GM23338 (cell line): Measurements from ENCODE around the gene RAB40C.

Experiments used
- CREB1 ChIP-seq: fragments of 250-450 bp; sonication (Bioruptor Pico); IDR thresholded peaks from 2 replicates; pipeline ENCODE4 v1.5.0; 2020; ENCODE audit warnings: low read depth, mild to moderate bottlenecking, moderate library complexity
- EZH2 ChIP-seq: fragments of 200-600 bp; sonication (generic); IDR thresholded peaks from one replicate; pipeline ENCODE4 v1.8.0; 2017; ENCODE audit warnings: antibody characterized with exemption, mild to moderate bottlenecking, low read depth; ENCODE audit not compliant: unreplicated experiment
- EZH2phosphoT487 ChIP-seq: fragments of 200-600 bp; sonication (generic); IDR thresholded peaks from one replicate; pipeline ENCODE4 v1.8.1; 2018; ENCODE audit warnings: antibody characterized with exemption; ENCODE audit not compliant: unreplicated experiment
- JUNB ChIP-seq: IDR thresholded peaks from one replicate; pipeline ENCODE4 v1.6.1; 2016; ENCODE audit warnings: antibody characterized with exemption; ENCODE audit not compliant: unreplicated experiment
- NANOG ChIP-seq: IDR thresholded peaks from 2 replicates; pipeline ENCODE4 v1.6.1; 2016; ENCODE audit warnings: antibody characterized with exemption, borderline replicate concordance
- POLR2AphosphoS5 ChIP-seq: IDR thresholded peaks from 2 replicates; pipeline ENCODE4 v1.6.1; 2016; ENCODE audit warnings: antibody characterized with exemption, low read depth
- STAT1 ChIP-seq: IDR thresholded peaks from one replicate; pipeline ENCODE4 v1.6.1; 2016; ENCODE audit warnings: antibody characterized with exemption; ENCODE audit not compliant: unreplicated experiment
- ZNF114 ChIP-seq: fragments of 250-450 bp; sonication (Bioruptor Pico); IDR thresholded peaks from 2 replicates; pipeline ENCODE4 v1.5.0; 2020; ENCODE audit warnings: mild to moderate bottlenecking, moderate library complexity
- ZNF331 ChIP-seq: fragments of 250-450 bp; sonication (Bioruptor Pico); IDR thresholded peaks from 2 replicates; pipeline ENCODE4 v1.5.0; 2020; ENCODE audit warnings: low read depth, mild to moderate bottlenecking, moderate library complexity
- TF ChIP-seq, protein P1 (sequence below), 2 experiments: fragments of 200-600 bp in 1 of 2; sonication (generic) in 1 of 2; conservative IDR thresholded peaks; 2 replicates each; pipeline versions ENCODE4 v1.5.1 to v1.6.1; 2016 to 2017; ENCODE audit warnings: antibody characterized with exemption in 2 of 2, low read depth in 2 of 2, mild to moderate bottlenecking in 2 of 2, moderate library complexity in 1 of 2
- TF ChIP-seq, protein P2 (sequence below): IDR thresholded peaks from one replicate; pipeline ENCODE4 v1.6.1; 2018; ENCODE audit warnings: antibody characterized with exemption; ENCODE audit not compliant: unreplicated experiment
- TF ChIP-seq, protein P3 (sequence below): fragments of 250-450 bp; sonication (Bioruptor Pico); IDR thresholded peaks from 2 replicates; pipeline ENCODE4 v1.5.0; 2020; ENCODE audit warnings: mild to moderate bottlenecking, moderate library complexity
- TF ChIP-seq, protein P4 (sequence below): IDR thresholded peaks from 2 replicates; pipeline ENCODE4 v1.6.1; 2016; ENCODE audit warnings: antibody characterized with exemption

DNA sequence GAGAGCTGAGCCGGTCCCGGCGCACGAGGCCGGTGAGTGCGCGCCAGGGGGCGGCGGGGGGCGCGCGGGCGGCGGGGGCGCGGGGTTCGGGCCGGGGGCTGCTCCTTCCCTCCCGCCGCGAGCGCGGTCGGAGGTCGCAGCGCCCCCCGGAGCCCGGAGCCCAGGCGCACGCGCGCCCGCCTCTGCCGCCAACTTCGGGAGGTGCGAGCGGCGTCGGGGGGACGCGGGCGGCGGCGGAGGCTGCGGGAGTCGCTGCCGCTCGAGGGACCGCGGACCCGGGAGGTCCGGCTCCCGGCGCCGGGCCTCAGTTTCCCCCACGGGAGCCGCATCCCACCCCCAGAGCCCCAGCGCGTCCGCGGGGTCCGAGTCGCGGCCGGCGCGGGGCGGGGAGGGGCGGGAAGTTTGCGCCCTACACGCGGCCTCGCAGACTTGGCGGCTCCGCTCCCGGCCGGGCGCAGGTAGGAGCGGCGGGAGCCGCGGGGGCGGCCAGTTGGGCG is 29.6 kb upstream of the RAB40C start, which contains the start of gene PRR35:
- TF ChIP-seq, protein P1, sequence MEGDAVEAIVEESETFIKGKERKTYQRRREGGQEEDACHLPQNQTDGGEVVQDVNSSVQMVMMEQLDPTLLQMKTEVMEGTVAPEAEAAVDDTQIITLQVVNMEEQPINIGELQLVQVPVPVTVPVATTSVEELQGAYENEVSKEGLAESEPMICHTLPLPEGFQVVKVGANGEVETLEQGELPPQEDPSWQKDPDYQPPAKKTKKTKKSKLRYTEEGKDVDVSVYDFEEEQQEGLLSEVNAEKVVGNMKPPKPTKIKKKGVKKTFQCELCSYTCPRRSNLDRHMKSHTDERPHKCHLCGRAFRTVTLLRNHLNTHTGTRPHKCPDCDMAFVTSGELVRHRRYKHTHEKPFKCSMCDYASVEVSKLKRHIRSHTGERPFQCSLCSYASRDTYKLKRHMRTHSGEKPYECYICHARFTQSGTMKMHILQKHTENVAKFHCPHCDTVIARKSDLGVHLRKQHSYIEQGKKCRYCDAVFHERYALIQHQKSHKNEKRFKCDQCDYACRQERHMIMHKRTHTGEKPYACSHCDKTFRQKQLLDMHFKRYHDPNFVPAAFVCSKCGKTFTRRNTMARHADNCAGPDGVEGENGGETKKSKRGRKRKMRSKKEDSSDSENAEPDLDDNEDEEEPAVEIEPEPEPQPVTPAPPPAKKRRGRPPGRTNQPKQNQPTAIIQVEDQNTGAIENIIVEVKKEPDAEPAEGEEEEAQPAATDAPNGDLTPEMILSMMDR (conservative IDR thresholded peaks at IDR 0.05; ENCODE audit: low read depth in 2 of 2): no peak
- TF ChIP-seq, protein P2, sequence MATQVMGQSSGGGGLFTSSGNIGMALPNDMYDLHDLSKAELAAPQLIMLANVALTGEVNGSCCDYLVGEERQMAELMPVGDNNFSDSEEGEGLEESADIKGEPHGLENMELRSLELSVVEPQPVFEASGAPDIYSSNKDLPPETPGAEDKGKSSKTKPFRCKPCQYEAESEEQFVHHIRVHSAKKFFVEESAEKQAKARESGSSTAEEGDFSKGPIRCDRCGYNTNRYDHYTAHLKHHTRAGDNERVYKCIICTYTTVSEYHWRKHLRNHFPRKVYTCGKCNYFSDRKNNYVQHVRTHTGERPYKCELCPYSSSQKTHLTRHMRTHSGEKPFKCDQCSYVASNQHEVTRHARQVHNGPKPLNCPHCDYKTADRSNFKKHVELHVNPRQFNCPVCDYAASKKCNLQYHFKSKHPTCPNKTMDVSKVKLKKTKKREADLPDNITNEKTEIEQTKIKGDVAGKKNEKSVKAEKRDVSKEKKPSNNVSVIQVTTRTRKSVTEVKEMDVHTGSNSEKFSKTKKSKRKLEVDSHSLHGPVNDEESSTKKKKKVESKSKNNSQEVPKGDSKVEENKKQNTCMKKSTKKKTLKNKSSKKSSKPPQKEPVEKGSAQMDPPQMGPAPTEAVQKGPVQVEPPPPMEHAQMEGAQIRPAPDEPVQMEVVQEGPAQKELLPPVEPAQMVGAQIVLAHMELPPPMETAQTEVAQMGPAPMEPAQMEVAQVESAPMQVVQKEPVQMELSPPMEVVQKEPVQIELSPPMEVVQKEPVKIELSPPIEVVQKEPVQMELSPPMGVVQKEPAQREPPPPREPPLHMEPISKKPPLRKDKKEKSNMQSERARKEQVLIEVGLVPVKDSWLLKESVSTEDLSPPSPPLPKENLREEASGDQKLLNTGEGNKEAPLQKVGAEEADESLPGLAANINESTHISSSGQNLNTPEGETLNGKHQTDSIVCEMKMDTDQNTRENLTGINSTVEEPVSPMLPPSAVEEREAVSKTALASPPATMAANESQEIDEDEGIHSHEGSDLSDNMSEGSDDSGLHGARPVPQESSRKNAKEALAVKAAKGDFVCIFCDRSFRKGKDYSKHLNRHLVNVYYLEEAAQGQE: no peak
- peak; percentile 32 for TF ChIP-seq EZH2
- no peak for TF ChIP-seq POLR2AphosphoS5
- no peak for TF ChIP-seq JUNB
- no peak for TF ChIP-seq EZH2phosphoT487
- TF ChIP-seq, protein P3, sequence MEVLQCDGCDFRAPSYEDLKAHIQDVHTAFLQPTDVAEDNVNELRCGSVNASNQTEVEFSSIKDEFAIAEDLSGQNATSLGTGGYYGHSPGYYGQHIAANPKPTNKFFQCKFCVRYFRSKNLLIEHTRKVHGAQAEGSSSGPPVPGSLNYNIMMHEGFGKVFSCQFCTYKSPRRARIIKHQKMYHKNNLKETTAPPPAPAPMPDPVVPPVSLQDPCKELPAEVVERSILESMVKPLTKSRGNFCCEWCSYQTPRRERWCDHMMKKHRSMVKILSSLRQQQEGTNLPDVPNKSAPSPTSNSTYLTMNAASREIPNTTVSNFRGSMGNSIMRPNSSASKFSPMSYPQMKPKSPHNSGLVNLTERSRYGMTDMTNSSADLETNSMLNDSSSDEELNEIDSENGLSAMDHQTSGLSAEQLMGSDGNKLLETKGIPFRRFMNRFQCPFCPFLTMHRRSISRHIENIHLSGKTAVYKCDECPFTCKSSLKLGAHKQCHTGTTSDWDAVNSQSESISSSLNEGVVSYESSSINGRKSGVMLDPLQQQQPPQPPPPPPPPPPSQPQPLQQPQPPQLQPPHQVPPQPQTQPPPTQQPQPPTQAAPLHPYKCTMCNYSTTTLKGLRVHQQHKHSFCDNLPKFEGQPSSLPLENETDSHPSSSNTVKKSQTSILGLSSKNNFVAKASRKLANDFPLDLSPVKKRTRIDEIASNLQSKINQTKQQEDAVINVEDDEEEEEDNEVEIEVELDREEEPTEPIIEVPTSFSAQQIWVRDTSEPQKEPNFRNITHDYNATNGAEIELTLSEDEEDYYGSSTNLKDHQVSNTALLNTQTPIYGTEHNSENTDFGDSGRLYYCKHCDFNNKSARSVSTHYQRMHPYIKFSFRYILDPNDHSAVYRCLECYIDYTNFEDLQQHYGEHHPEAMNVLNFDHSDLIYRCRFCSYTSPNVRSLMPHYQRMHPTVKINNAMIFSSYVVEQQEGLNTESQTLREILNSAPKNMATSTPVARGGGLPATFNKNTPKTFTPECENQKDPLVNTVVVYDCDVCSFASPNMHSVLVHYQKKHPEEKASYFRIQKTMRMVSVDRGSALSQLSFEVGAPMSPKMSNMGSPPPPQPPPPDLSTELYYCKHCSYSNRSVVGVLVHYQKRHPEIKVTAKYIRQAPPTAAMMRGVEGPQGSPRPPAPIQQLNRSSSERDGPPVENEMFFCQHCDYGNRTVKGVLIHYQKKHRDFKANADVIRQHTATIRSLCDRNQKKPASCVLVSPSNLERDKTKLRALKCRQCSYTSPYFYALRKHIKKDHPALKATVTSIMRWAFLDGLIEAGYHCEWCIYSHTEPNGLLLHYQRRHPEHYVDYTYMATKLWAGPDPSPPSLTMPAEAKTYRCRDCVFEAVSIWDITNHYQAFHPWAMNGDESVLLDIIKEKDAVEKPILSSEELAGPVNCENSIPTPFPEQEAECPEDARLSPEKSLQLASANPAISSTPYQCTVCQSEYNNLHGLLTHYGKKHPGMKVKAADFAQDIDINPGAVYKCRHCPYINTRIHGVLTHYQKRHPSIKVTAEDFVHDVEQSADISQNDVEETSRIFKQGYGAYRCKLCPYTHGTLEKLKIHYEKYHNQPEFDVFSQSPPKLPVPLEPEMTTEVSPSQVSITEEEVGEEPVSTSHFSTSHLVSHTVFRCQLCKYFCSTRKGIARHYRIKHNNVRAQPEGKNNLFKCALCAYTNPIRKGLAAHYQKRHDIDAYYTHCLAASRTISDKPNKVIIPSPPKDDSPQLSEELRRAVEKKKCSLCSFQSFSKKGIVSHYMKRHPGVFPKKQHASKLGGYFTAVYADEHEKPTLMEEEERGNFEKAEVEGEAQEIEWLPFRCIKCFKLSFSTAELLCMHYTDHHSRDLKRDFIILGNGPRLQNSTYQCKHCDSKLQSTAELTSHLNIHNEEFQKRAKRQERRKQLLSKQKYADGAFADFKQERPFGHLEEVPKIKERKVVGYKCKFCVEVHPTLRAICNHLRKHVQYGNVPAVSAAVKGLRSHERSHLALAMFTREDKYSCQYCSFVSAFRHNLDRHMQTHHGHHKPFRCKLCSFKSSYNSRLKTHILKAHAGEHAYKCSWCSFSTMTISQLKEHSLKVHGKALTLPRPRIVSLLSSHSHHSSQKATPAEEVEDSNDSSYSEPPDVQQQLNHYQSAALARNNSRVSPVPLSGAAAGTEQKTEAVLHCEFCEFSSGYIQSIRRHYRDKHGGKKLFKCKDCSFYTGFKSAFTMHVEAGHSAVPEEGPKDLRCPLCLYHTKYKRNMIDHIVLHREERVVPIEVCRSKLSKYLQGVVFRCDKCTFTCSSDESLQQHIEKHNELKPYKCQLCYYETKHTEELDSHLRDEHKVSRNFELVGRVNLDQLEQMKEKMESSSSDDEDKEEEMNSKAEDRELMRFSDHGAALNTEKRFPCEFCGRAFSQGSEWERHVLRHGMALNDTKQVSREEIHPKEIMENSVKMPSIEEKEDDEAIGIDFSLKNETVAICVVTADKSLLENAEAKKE (CRISPR knock-in tag): no peak
- TF ChIP-seq ZNF114 (CRISPR knock-in tag): no peak
- TF ChIP-seq NANOG: no peak
- TF ChIP-seq CREB1 (CRISPR knock-in tag): no peak
- TF ChIP-seq, protein P4, sequence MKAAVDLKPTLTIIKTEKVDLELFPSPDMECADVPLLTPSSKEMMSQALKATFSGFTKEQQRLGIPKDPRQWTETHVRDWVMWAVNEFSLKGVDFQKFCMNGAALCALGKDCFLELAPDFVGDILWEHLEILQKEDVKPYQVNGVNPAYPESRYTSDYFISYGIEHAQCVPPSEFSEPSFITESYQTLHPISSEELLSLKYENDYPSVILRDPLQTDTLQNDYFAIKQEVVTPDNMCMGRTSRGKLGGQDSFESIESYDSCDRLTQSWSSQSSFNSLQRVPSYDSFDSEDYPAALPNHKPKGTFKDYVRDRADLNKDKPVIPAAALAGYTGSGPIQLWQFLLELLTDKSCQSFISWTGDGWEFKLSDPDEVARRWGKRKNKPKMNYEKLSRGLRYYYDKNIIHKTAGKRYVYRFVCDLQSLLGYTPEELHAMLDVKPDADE: no peak
- no peak for TF ChIP-seq ZNF331
- TF ChIP-seq STAT1: no peak
